HepG2 (cell line): ENCODE results near the gene DDX49. TPM values are rescaled to one million over a fixed set of nuclear protein-coding genes. Genes with fewer than 3 reads are reported as not detected.

Source experiments
- ATAC-seq: fragments of 200-7000 bp; cut with Tn5 transposase; 3 replicates; pipeline ENCODE4 v1.9.1; 2020; ENCODE audit warnings: mild to moderate bottlenecking, moderate library complexity
- BruUV-seq: library from RNA; stranded (reverse); fragments of 400-500 nt; replicated peaks from 2 replicates; lab custom pipeline; 2021; lab: Mats Ljungman, UMichigan
- CTCF ChIA-PET: fragments of 300-600 bp; formaldehyde crosslinking; extraction: SDS; loops from one replicate; lab custom pipeline; 2021; ENCODE audit warnings: low total read pairs, inconsistent platforms, low intra/inter-chr PET ratio; lab: Yijun Ruan, JAX
- POLR2A ChIA-PET: fragments of 350-600 bp; sonication (Branson Sonifier 250); formaldehyde crosslinking; loops from one replicate; lab custom pipeline; 2020; ENCODE audit warnings: antibody characterized with exemption, inconsistent platforms; lab: Yijun Ruan, JAX
- DNase-seq: peaks from one replicate; pipeline ENCODE4 v3.0.0-alpha.2; 2015; ENCODE audit warnings: low spot score
- FAIRE-seq: peaks from 3 replicates; lab custom pipeline; 2011; peaks lifted over from hg19 to GRCh38; lab: Jason Lieb, UNC
- H2AFZ ChIP-seq: one replicate; pipeline ENCODE4 v1.6.1; 2011; ENCODE audit warnings: low read length, inconsistent platforms
- H3K27ac ChIP-seq: fragments of 300-600 bp; 3 replicates; pipeline ENCODE4 v1.8.0; 2011; ENCODE audit warnings: mixed run types, mild to moderate bottlenecking, mixed read lengths, low read length, inconsistent platforms; ENCODE audit not compliant: insufficient read depth; ENCODE audit errors: extremely low read length
- H3K27me3 ChIP-seq, 2 experiments: fragments of 200-600 bp in 1 of 2; 2 replicates in 1 of 2; 3 replicates in 1 of 2; pipeline versions ENCODE4 v1.6.0 to v1.8.0; 2011; ENCODE audit warnings: low read length in 2 of 2, mild to moderate bottlenecking in 2 of 2, moderate library complexity in 2 of 2, inconsistent platforms in 1 of 2; ENCODE audit not compliant: insufficient read depth in 2 of 2, control insufficient read depth in 1 of 2
- H3K36me3 ChIP-seq, 2 experiments: fragments of 200-600 bp in 1 of 2; replicated peaks in 1 of 2; 2 replicates in 1 of 2; 3 replicates in 1 of 2; pipeline versions ENCODE4 v1.5.1 to v1.8.0; 2011; ENCODE audit warnings: low read length in 2 of 2, inconsistent platforms in 1 of 2; ENCODE audit not compliant: insufficient read depth in 2 of 2, control insufficient read depth in 1 of 2
- H3K4me1 ChIP-seq: 2 replicates; pipeline ENCODE4 v1.5.1; 2012; ENCODE audit warnings: low read length, inconsistent platforms; ENCODE audit not compliant: insufficient read depth
- H3K4me2 ChIP-seq: 2 replicates; pipeline ENCODE4 v1.6.0; 2011; ENCODE audit warnings: low read depth, low read length, inconsistent platforms
- H3K4me3 ChIP-seq, 3 experiments: fragments of 200-600 bp in 1 of 3; sonication (generic), shearing (Covaris generic) in 1 of 3; replicated peaks in 1 of 3; 2 replicates each; pipeline ENCODE4 v1.5.1; 2011 to 2016; ENCODE audit warnings: low read length in 3 of 3, inconsistent platforms in 2 of 3, low read depth in 2 of 3, mild to moderate bottlenecking in 2 of 3, control low read depth in 1 of 3, mixed read lengths in 1 of 3; ENCODE audit not compliant: insufficient read depth in 1 of 3
- H3K79me2 ChIP-seq: one replicate; pipeline ENCODE4 v1.6.1; 2011; ENCODE audit warnings: low read length, inconsistent platforms; ENCODE audit not compliant: insufficient read depth
- H3K9ac ChIP-seq: 2 replicates; pipeline ENCODE4 v1.6.0; 2011; ENCODE audit warnings: mild to moderate bottlenecking, low read depth, low read length, inconsistent platforms; ENCODE audit not compliant: insufficient read depth
- H3K9me3 ChIP-seq: 2 replicates; pipeline ENCODE4 v1.5.1; 2012; ENCODE audit warnings: mild to moderate bottlenecking, low read length
- H4K20me1 ChIP-seq: 2 replicates; pipeline ENCODE4 v1.6.0; 2011; ENCODE audit warnings: inconsistent platforms, mild to moderate bottlenecking, low read length, moderate library complexity; ENCODE audit not compliant: insufficient read depth
- KAT8 ChIP-seq: IDR thresholded peaks from 2 replicates; pipeline ENCODE4 v1.6.1; 2016; ENCODE audit warnings: missing genetic modification reagents, missing compliant biosample characterization
- KLF9 ChIP-seq: IDR thresholded peaks from 2 replicates; pipeline ENCODE4 v1.6.1; 2016; ENCODE audit warnings: low read depth
- PATZ1 ChIP-seq: sonication (generic); formaldehyde crosslinking; IDR thresholded peaks from 2 replicates; pipeline ENCODE4 v1.4.0; 2020; ENCODE audit warnings: missing genetic modification reagents
- TEAD3 ChIP-seq: optimal IDR thresholded peaks from 2 replicates; pipeline ENCODE3; 2016; ENCODE audit warnings: borderline replicate concordance
- ZFP36 ChIP-seq: fragments of 150-350 bp; IDR thresholded peaks from 2 replicates; pipeline ENCODE4 v1.6.1; 2018; ENCODE audit warnings: borderline replicate concordance, low read length, low read depth; ENCODE audit not compliant: partially characterized antibody
- ZMYM3 ChIP-seq: sonication (generic); formaldehyde crosslinking; IDR thresholded peaks from 2 replicates; pipeline ENCODE4 v1.5.1; 2020; ENCODE audit warnings: mild to moderate bottlenecking, missing genetic modification reagents
- WGBS: methylation state at CpG from one replicate; pipeline ENCODE4 v1.1.6; 2017; ENCODE audit warnings: low lambda C conversion rate; 5-methylcytosine and 5-hydroxymethylcytosine counted together
- in situ Hi-C: cut with HindIII; loops from 2 replicates; pipeline ENCODE4 v1.10.0; 2017; ENCODE audit warnings: low pct_unique_long_range_greater_than_20kb; ENCODE audit not compliant: extremely low pct_ligation_motif_present
- intact Hi-C: fragments of 100-400 bp; cut with micrococcal nuclease; formaldehyde crosslinking; loops from one replicate; pipeline ENCODE4 v1.10.0; 2022; ENCODE audit not compliant: unreplicated experiment
- polyA plus RNA-seq, 8 experiments: library from polyadenylated mRNA; depleted of rRNA in 3 of 8; stranded (reverse) in 7 of 8; unstranded in 1 of 8; fragments of >200 nt; fragmentation: Illumina TruSeq in 4 of 8; extraction: Trizol in 4 of 8; gene quantifications; 2 replicates each; pipeline versions ENCODE4 v1.2.1 to v1.2.3, GENCODE V29; 2011 to 2016; ENCODE audit warnings: low read depth in 4 of 8, missing spikeins in 1 of 8, mixed read lengths in 1 of 8; ENCODE audit not compliant: insufficient read depth in 1 of 8
- total RNA-seq, 5 experiments: library from RNA; depleted of rRNA; stranded (reverse); fragments of >200 nt; fragmentation: Illumina TruSeq; extraction: Trizol; gene quantifications; 2 replicates each; pipeline ENCODE4 v1.2.3, GENCODE V29; 2016; ENCODE audit warnings: low read depth in 1 of 5

The DDX49 gene
- total and polyA plus RNA-seq, 2 of the 13 experiments (the other 11 are each of a cell fraction or from before 2014, with no cell fraction given), result 27.0 to 46.2 TPM

- H3K4me3 ChIP-seq, result no peak overlapping the region
- no peak for FAIRE-seq
- H3K4me1 ChIP-seq, result peaks cover 29% of the 10 kb centered on the region
- H3K79me2 ChIP-seq, result no peaks in the 10 kb centered on the region
- H3K36me3 ChIP-seq, result no peaks in the 10 kb centered on the region
- WGBS, result 44% methylated on average over 7 of the region's 7 CpGs
- CTCF ChIA-PET, result no interaction called here
- H3K9me3 ChIP-seq, result no peaks in the 10 kb centered on the region
- H3K27me3 ChIP-seq, result no peaks in the 10 kb centered on the region
- no peak overlapping the region for H2AFZ ChIP-seq
- H3K27ac ChIP-seq, result no peak overlapping the region
- intact Hi-C loops (no loop called here), in situ Hi-C loops (no loop called here)
- H3K9ac ChIP-seq, result no peak overlapping the region
- POLR2A ChIA-PET, result no interaction called here
- H3K4me2 ChIP-seq, result no peak overlapping the region
- no peak for ATAC-seq
- TF ChIP-seq PATZ1 (CRISPR knock-in tag) (no peak), TEAD3 (CRISPR knock-in tag) (peak; percentile 4), KAT8 (CRISPR knock-in tag) (no peak), KLF9 (CRISPR knock-in tag) (no peak), ZFP36 (peak; percentile 15), ZMYM3 (peak; percentile 81)
- H4K20me1 ChIP-seq, result no peaks in the 10 kb centered on the region
- BruUV-seq, result no TSS peak
- DNase-seq, result no peak
Measured at GRCh38 chr19:18951721-18952281, 32.3 kb downstream of the DDX49 start.
